GM23338 (cell line): Measurements from ENCODE around the gene PRPH2. TPM values are rescaled to one million over a fixed set of nuclear protein-coding genes. Genes with fewer than 3 reads are reported as not detected.
A peak's percentile ranks its signal among the peaks of the same experiment; 100 is the strongest.
"Not testable (repeated sequence)": the region's sequence is repeated elsewhere in the genome, so short reads cannot be mapped to it uniquely, and the experiment has no call there.

Experiments used
- ATAC-seq: fragments of 200-7000 bp; cut with Tn5 transposase; 3 replicates; pipeline ENCODE4 v1.9.1; 2020
- DNase-seq: peaks from one replicate; pipeline ENCODE4 v3.0.0-alpha.2; 2015; ENCODE audit warnings: low spot score
- H2AFZ ChIP-seq: fragments of 200-600 bp; sonication (generic); 2 replicates; pipeline ENCODE4 v1.8.0; 2016; ENCODE audit warnings: antibody characterized with exemption, mild to moderate bottlenecking, moderate library complexity
- H3F3A ChIP-seq: fragments of 200-600 bp; sonication (generic); replicated peaks from 2 replicates; pipeline ENCODE4 v1.8.0; 2017; ENCODE audit warnings: antibody characterized with exemption, mixed run types, low read depth
- H3K27ac ChIP-seq: fragments of 200-600 bp; sonication (generic); 2 replicates; pipeline ENCODE4 v1.6.1; 2016; ENCODE audit warnings: low read depth
- H3K27me3 ChIP-seq: fragments of 200-600 bp; sonication (generic); 2 replicates; pipeline ENCODE4 v1.8.0; 2016; ENCODE audit warnings: mild to moderate bottlenecking, mixed run types, moderate library complexity; ENCODE audit not compliant: insufficient read depth
- H3K36me3 ChIP-seq: fragments of 200-600 bp; sonication (generic); 2 replicates; pipeline ENCODE4 v1.8.0; 2016; ENCODE audit warnings: mild to moderate bottlenecking; ENCODE audit not compliant: insufficient read depth
- H3K4me1 ChIP-seq: fragments of 200-600 bp; sonication (generic); 2 replicates; pipeline ENCODE4 v1.8.0; 2016; ENCODE audit warnings: mild to moderate bottlenecking, moderate library complexity; ENCODE audit not compliant: insufficient read depth
- H3K4me2 ChIP-seq: fragments of 200-600 bp; sonication (generic); 2 replicates; pipeline ENCODE4 v1.7.1; 2017; ENCODE audit warnings: mixed run types
- H3K4me3 ChIP-seq: fragments of 200-600 bp; sonication (generic); 2 replicates; pipeline ENCODE4 v1.6.1; 2016; ENCODE audit warnings: mixed run types
- H3K79me2 ChIP-seq: fragments of 200-600 bp; sonication (generic); replicated peaks from 2 replicates; pipeline ENCODE4 v1.8.0; 2017; ENCODE audit warnings: mild to moderate bottlenecking; ENCODE audit not compliant: insufficient read depth
- H3K9me2 ChIP-seq: fragments of 200-600 bp; sonication (generic); 2 replicates; pipeline ENCODE4 v1.8.0; 2017; ENCODE audit not compliant: insufficient read depth
- H4K20me1 ChIP-seq: fragments of 200-600 bp; sonication (generic); replicated peaks from 2 replicates; pipeline ENCODE4 v1.8.0; 2017; ENCODE audit warnings: mild to moderate bottlenecking; ENCODE audit not compliant: insufficient read depth
- H3K27ac Mint-ChIP-seq: 2 replicates; pipeline ENCODE4 v1.8.0; 2020; ENCODE audit warnings: inconsistent platforms, mild to moderate bottlenecking, moderate library complexity, mixed read lengths
- H3K27me3 Mint-ChIP-seq: 3 replicates; pipeline ENCODE4 v1.8.0; 2022; ENCODE audit warnings: low read depth, mild to moderate bottlenecking, moderate library complexity, mixed read lengths, inconsistent platforms; ENCODE audit not compliant: insufficient read depth, poor library complexity
- H3K36me3 Mint-ChIP-seq: 3 replicates; pipeline ENCODE4 v1.8.0; 2021; ENCODE audit warnings: low read depth, mild to moderate bottlenecking, inconsistent platforms, moderate library complexity, mixed read lengths
- H3K4me1 Mint-ChIP-seq: 3 replicates; pipeline ENCODE4 v1.8.0; 2020; ENCODE audit warnings: mild to moderate bottlenecking, inconsistent platforms, mixed read lengths
- H3K4me3 Mint-ChIP-seq: 3 replicates; pipeline ENCODE4 v1.8.0; 2021; ENCODE audit warnings: moderate library complexity, mild to moderate bottlenecking, inconsistent platforms, mixed read lengths
- H3K9me3 Mint-ChIP-seq: 3 replicates; pipeline ENCODE4 v1.8.0; 2020; ENCODE audit warnings: moderate library complexity, mild to moderate bottlenecking, inconsistent platforms, mixed read lengths
- POLR2AphosphoS5 ChIP-seq: IDR thresholded peaks from 2 replicates; pipeline ENCODE4 v1.6.1; 2016; ENCODE audit warnings: antibody characterized with exemption, low read depth
- STAT1 ChIP-seq: IDR thresholded peaks from one replicate; pipeline ENCODE4 v1.6.1; 2016; ENCODE audit warnings: antibody characterized with exemption; ENCODE audit not compliant: unreplicated experiment
- ZNF462 ChIP-seq: fragments of 250-450 bp; sonication (Bioruptor Pico); IDR thresholded peaks from 2 replicates; pipeline ENCODE4 v1.5.0; 2020; ENCODE audit warnings: mild to moderate bottlenecking, moderate library complexity
- polyA plus RNA-seq: library from polyadenylated mRNA; unstranded; fragments of >200 nt; fragmentation: Nextera tagmentation; extraction: Ambion mirVana; gene quantifications from 2 replicates; pipeline ENCODE4 v1.2.1, GENCODE V29; 2016
- total RNA-seq: library from RNA; depleted of rRNA; stranded (reverse); fragments of >200 nt; shearing (Covaris generic); gene quantifications from 2 replicates; pipeline ENCODE4 v1.2.3, GENCODE V29; 2014

Gene PRPH2
- total and polyA plus RNA-seq, 2 experiments from 2014 or later, result 0.50 to 0.52 TPM

DNA sequence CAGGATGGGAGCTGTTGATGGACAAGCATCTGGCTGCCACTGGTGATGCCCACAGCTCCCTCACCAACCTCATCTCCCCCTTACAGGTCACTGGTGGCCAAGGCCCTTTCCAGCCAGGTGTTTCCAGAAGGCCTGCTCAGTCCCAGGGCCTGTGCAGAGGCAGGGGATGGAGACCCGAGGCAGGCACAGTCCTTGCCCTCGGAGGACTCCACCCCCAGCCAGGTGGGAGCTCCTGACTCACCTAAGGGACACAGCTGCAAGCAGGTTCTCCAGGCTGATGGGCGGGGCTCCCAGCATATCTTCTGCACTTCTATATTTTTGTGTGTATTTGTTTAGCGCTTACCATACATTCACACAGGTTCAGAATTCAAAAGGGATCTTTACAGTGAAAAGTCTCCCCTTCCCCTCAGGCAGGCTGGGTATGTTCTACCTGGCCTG, 17.4 kb downstream of the PRPH2 start (continued):
- no peak for TF ChIP-seq ZNF462 (CRISPR knock-in tag)

DNA sequence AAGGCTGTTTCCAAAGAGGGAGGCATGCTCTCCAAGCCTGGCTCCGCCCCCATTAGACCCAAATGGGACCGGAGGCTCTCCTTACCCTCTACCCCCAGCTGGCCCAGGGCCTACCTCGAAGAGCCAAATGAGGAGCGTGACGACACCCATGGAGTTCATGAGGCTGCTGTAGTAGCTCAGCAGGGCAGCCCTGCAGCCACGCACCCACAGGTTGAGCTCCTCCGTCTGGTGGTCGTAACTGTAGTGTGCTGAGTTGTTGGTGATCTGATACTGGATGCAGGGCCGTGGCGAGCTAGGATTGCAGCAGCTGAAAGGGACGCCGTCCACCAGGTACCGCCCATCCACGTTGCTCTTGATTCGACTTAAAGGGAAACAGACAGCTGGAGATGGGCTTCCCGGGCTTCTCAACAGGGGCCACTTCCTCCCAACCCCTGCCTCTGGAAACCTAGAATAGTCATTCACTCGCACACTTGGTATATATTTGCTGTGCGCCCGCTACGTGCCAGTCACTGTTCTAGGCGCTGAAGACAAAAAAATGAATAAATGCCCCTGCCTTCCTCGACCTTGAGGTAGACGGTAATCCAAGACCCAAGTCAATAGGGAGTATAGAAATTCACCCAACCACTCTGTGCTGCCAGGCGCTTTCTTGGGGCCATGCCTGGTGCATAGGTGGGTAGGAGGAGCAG, 18.0 kb downstream of the PRPH2 start:
- no peaks in the 10 kb centered on the region for H3K36me3 Mint-ChIP-seq
- Histone ChIP-seq H3K4me2 (peak overlapping the region; percentile 84), H3K79me2 (no peaks in the 10 kb centered on the region), H3K36me3 (no peaks in the 10 kb centered on the region), H3K4me1 (0 out of 2 replicates have a peak, but pooled peaks cover 3% of the 10 kb centered on the region), H3K27ac (0 out of 2 replicates have a peak overlapping the region, but pooled peaks have one; percentile 50), H3F3A (no peaks in the 10 kb centered on the region), H2AFZ (peak overlapping the region; percentile 100), H3K4me3 (peak overlapping the region; percentile 50), H4K20me1 (no peaks in the 10 kb centered on the region), H3K9me2 (no peaks in the 10 kb centered on the region), H3K27me3 (no peaks in the 10 kb centered on the region)
- DNase-seq (peak; percentile 77), ATAC-seq (peak; percentile 84)
- TF ChIP-seq STAT1 (no peak), POLR2AphosphoS5 (peak; percentile 45)
- H3K27ac Mint-ChIP-seq, result peak overlapping the region; percentile 75
- H3K27me3 Mint-ChIP-seq, result peaks cover 7% of the 10 kb centered on the region
- no peaks in the 10 kb centered on the region for H3K9me3 Mint-ChIP-seq
- H3K4me1 Mint-ChIP-seq, result peaks cover 6% of the 10 kb centered on the region
- peak overlapping the region; percentile 49; the same call in 2 of the 3 replicates for H3K4me3 Mint-ChIP-seq

DNA sequence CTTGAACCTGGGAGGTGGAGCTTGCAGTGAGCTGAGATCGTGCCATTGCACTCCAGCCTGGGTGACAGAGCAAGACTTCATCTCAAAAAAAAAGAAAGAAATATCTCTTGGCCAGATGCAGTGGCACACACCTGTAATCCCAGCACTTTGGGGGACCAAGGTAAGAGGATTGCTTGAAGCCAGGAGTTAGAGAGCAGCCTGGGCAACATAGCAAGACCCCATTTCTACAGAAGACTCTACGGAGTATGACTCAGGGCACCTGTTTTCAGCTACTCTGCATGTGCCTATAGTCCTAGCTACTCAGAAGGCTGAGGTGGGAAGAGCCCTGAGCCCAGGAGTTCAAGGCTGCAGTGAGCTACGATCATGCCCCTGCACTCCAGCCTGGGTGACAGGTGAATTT, 19.6 kb downstream of the PRPH2 start:
- not testable (repeated sequence) for H3K4me1 Mint-ChIP-seq, H3K9me3 Mint-ChIP-seq
- H3K27me3 Mint-ChIP-seq, result peaks cover 14% of the 10 kb centered on the region

More for the DNA sequence above, 19.6 kb downstream of the PRPH2 start:
- not testable (repeated sequence) for H3K9me2 ChIP-seq, H3K4me3 ChIP-seq, DNase-seq, H3K4me3 Mint-ChIP-seq, ATAC-seq, H3F3A ChIP-seq, H3K4me1 ChIP-seq, H3K36me3 Mint-ChIP-seq, H3K4me2 ChIP-seq, H3K27ac ChIP-seq, H3K79me2 ChIP-seq, H2AFZ ChIP-seq, H3K36me3 ChIP-seq, H4K20me1 ChIP-seq, H3K27me3 ChIP-seq, H3K27ac Mint-ChIP-seq
